Aorta (tissue), 5 donors: ENCODE data around the gene IFT25. TPM values are rescaled to one million over a fixed set of nuclear protein-coding genes. Genes with fewer than 3 reads are reported as not detected.

ENCODE experiments used
- ATAC-seq: fragments of 200-7000 bp; cut with Tn5 transposase; one replicate; pipeline ENCODE4 v1.9.1; 2022; ENCODE audit warnings: moderate library complexity; ENCODE audit not compliant: low FRiP score
- DNase-seq, 2 donors: peaks; one replicate each; pipeline ENCODE4 v3.0.0-alpha.2; 2020
- H3K27ac ChIP-seq, 2 donors: one replicate each; pipeline ENCODE4 v1.5.1; 2013; ENCODE audit warnings: low read length in 2 of 2, mild to moderate bottlenecking in 2 of 2, moderate library complexity in 2 of 2, control low read depth in 1 of 2, inconsistent platforms in 1 of 2, low read depth in 1 of 2
- H3K27me3 ChIP-seq, 2 donors: one replicate each; pipeline ENCODE4 v1.6.1; 2013; ENCODE audit warnings: control low read depth in 1 of 2, low read length in 1 of 2, mild to moderate bottlenecking in 1 of 2, moderate library complexity in 1 of 2; ENCODE audit not compliant: insufficient read depth in 2 of 2, control insufficient read depth in 1 of 2
- H3K36me3 ChIP-seq, 2 donors: one replicate each; pipeline ENCODE4 v1.6.1; 2013; ENCODE audit warnings: control low read depth in 1 of 2, low read length in 1 of 2, mild to moderate bottlenecking in 1 of 2; ENCODE audit not compliant: insufficient read depth in 2 of 2, control insufficient read depth in 1 of 2
- H3K4me1 ChIP-seq, 2 donors: one replicate each; pipeline ENCODE4 v1.6.1; 2013; ENCODE audit warnings: low read length in 2 of 2, control low read depth in 1 of 2, mild to moderate bottlenecking in 1 of 2, moderate library complexity in 1 of 2; ENCODE audit not compliant: insufficient read depth in 2 of 2, control insufficient read depth in 1 of 2
- H3K4me3 ChIP-seq, 2 donors: one replicate each; pipeline ENCODE4 v1.5.1; 2013; ENCODE audit warnings: low read length in 2 of 2, control low read depth in 1 of 2, mild to moderate bottlenecking in 1 of 2
- H3K9me3 ChIP-seq: one replicate; pipeline ENCODE4 v1.6.1; 2013; ENCODE audit warnings: mild to moderate bottlenecking, low read length; ENCODE audit not compliant: control insufficient read depth
- WGBS, 2 donors: extraction: QIAGEN DNeasy Blood & Tissue Kit; methylation state at CpG; one replicate each; pipeline ENCODE4 v1.1.7; 2013; 5-methylcytosine and 5-hydroxymethylcytosine counted together
- intact Hi-C, 2 donors: fragments of 100-400 bp; cut with DNase I; formaldehyde crosslinking; loops; one replicate each; pipeline versions ENCODE4 v1.14.2 to v1.15.0; 2022
- polyA plus RNA-seq, 2 donors: library from polyadenylated mRNA; stranded (reverse); fragments of 200-250 nt; gene quantifications; one replicate each; pipeline ENCODE4 v1.2.3, GENCODE V29; 2013
- total RNA-seq, 2 donors: library from RNA; stranded (reverse); fragmentation: NEBNext Ultra II Directional; extraction: Animal tissue kit (Norgen Biotek cat#: 25700); gene quantifications; one replicate each; pipeline ENCODE4 v1.2.1, GENCODE V29; 2021
- donor health status: healthy with polysubstance abuse.
- donor health status: Bipolar disorder and iron deficiency.
- donor health status: DM: no; HTN: no; CAD: no.
- donor health status: DM: no; HTN: no; CAD: no.
- donor health status: DM: yes; HTN: yes; CAD: no.

IFT25 gene
- total and polyA plus RNA-seq, 4 donors: 14.8 to 39.5 (median 27.1) TPM

DNA sequence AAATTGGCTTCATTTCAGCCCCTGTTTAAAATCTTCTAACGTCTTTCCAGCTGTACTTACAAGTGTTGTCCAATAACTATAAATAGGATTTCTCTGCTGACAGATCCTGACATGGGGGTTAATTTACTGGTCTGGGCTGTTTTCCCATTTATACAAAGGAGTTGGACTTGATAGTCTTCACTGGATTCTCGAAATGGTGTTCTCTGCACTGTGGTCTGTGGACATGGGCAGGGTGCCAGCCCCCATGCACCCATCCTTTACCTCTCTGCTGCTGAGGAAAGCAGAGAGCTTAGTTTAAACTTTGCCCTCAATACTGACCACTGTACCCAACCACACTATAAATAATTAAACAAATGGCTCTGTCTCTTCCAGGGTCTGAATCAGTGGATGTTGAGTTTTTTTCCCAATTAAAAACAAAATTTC, 46.3 kb downstream of the IFT25 start:
- Histone ChIP-seq H3K9me3 (no peaks in the 10 kb centered on the region), H3K27ac (no peak overlapping the region), H3K4me3 (no peak overlapping the region), H3K4me1 (peaks cover 0 to 2% of the 10 kb centered on the region in 2 donors), H3K36me3 (no peaks in the 10 kb centered on the region), H3K27me3 (no peaks in the 10 kb centered on the region)
- ATAC-seq (peak; percentile 26), DNase-seq (peak in 1 of 2 donors; percentile 62)
- WGBS, 2 donors: 3 to 5% methylated on average over 2 of the region's 2 CpGs
- intact Hi-C loops: no loop called here

DNA sequence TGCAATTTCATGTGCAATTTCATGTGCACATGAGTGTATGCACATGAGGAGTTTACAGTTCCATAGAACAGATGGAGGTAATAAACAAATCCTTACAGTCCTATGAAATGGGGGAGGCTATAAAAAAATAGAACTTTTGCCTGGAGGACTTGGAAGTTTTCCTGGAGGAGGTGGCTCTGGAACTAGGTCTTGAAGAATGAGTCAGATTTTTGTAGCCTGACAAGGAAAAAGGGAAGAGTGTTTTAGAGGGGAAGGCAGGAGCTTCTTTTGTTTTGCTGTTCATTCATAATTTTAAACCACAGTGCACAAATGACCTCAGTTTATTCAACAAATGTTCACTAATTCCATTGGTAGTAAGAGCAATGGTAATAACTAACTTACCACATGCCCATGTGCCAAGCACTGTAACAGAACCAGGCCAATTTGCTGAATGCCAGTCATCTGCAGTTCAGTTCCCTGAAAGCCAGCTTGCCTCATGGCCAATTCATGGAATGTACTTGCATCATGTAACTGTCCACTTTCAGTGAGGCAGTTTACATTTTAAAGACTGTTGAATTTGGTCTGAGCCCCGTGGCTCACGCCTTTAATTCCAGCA, 48.8 kb downstream of the IFT25 start:
- intact Hi-C loops: no loop called here
- Histone ChIP-seq H3K36me3 (no peaks in the 10 kb centered on the region), H3K27me3 (no peaks in the 10 kb centered on the region), H3K4me1 (peaks cover 0 to 2% of the 10 kb centered on the region in 2 donors), H3K4me3 (no peak overlapping the region), H3K27ac (peak overlapping the region in 1 of 2 donors; percentile 78), H3K9me3 (no peaks in the 10 kb centered on the region)
- 0 to 6% methylated on average over 2 of the region's 2 CpGs for WGBS, 2 donors
- DNase-seq: peak in 1 of 2 donors; percentile 62
- peak; percentile 37 for ATAC-seq

GRCh38 chr1:53895421-53895820, 50.1 kb downstream of the IFT25 start:
- H3K27me3 ChIP-seq: no peaks in the 10 kb centered on the region
- H3K36me3 ChIP-seq: no peaks in the 10 kb centered on the region
- no peak overlapping the region for H3K4me3 ChIP-seq
- no peak for DNase-seq
- no peak overlapping the region for H3K27ac ChIP-seq
- no peaks in the 10 kb centered on the region for H3K9me3 ChIP-seq
- intact Hi-C loops: no loop called here
- H3K4me1 ChIP-seq: peaks cover 0 to 2% of the 10 kb centered on the region in 2 donors
- ATAC-seq: no peak
- WGBS, 2 donors: 35 to 36% methylated on average over 6 of the region's 6 CpGs

DNA sequence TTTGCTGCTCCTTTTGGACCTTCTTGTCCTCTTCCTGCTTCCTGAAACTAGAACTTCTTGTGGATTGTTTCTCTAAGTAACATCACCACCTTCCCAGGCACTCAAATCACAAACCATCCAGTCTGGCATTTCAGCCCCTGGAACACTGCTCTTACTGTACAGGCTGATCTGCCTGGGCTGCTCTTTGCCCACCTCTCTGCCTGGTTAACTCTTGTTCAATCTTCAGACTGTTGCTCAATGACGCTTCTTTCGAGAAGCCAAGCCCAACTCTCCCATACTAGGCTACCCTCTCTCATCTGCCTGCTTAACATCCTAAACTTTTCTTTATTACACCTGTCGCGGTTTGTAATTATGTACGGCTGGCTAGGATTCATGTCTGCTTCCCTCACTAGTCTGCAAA, 50.9 kb downstream of the IFT25 start:
- no peaks in the 10 kb centered on the region for H3K27me3 ChIP-seq
- 96% methylated on average over 5 of the region's 5 CpGs for WGBS, 2 donors
- DNase-seq: no peak
- H3K4me1 ChIP-seq: peaks cover 0 to 2% of the 10 kb centered on the region in 2 donors
- H3K36me3 ChIP-seq: no peaks in the 10 kb centered on the region
- intact Hi-C loops: loop anchor here in 1 of 2 donors (5.0 kb wide), 1 partner anchor 53 kb away; the partner anchor contains the start of genes IFT25 and LRRC42
- no peak overlapping the region for H3K27ac ChIP-seq
- no peak for ATAC-seq
- no peak overlapping the region for H3K4me3 ChIP-seq
- no peaks in the 10 kb centered on the region for H3K9me3 ChIP-seq

DNA sequence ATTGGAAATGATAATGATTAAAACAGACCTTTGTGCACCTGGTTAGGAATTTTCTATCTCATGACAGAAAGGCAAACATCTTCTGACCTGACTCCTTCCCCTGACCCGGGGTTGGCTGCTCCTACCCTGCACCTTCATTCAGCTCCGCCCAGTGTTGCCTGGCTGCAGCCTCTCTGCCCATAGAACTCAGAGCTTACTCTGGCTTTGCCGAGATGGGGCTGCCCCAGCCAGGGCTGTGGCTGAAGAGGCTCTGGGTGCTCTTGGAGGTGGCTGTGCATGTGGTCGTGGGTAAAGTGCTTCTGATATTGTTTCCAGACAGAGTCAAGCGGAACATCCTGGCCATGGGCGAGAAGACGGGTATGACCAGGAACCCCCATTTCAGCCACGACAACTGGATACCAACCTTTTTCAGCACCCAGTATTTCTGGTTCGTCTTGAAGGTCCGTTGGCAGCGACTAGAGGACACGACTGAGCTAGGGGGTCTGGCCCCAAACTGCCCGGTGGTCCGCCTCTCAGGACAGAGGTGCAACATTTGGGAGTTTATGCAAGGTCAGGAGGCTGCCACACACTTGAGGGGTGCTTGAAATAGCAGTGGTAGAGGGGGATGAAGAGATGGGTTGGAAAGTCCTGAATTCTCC, 51.4 kb downstream of the IFT25 start, which contains the start of gene DIO1:
Gene DIO1 (plus strand): TSS at position 189 of the 638 bp plus-strand sequence. CDS start 24 bp downstream, at position 213.
- Histone ChIP-seq H3K27ac (no peak within 1 kb of the TSS), H3K36me3 (no peaks in the 10 kb centered on the region), H3K9me3 (no peaks in the 10 kb centered on the region), H3K4me3 (no peak within 1 kb of the TSS), H3K4me1 (peaks cover 0 to 2% of the 10 kb centered on the region in 2 donors), H3K27me3 (no peaks in the 10 kb centered on the region)
- intact Hi-C loops: loop anchor here in 1 of 2 donors (5.0 kb wide), 1 partner anchor 53 kb away; the partner anchor contains the start of genes IFT25 and LRRC42
- 86 to 88% methylated on average over 14 of the region's 14 CpGs for WGBS, 2 donors
- ATAC-seq (no peak), DNase-seq (no peak)

GRCh38 chr1:53892911-53893310, 52.6 kb downstream of the IFT25 start:
- H3K27me3 ChIP-seq: no peaks in the 10 kb centered on the region
- no peaks in the 10 kb centered on the region for H3K4me1 ChIP-seq
- DNase-seq (peak in 1 of 2 donors; percentile 75), ATAC-seq (no peak)
- intact Hi-C loops: loop anchor here in 1 of 2 donors (5.0 kb wide), 1 partner anchor 54 kb away; the partner anchor contains the start of genes IFT25 and LRRC42
- H3K9me3 ChIP-seq: no peaks in the 10 kb centered on the region
- no peak overlapping the region for H3K27ac ChIP-seq
- H3K4me3 ChIP-seq: no peak overlapping the region
- no peaks in the 10 kb centered on the region for H3K36me3 ChIP-seq
- 90 to 93% methylated on average over 5 of the region's 5 CpGs for WGBS, 2 donors

DNA sequence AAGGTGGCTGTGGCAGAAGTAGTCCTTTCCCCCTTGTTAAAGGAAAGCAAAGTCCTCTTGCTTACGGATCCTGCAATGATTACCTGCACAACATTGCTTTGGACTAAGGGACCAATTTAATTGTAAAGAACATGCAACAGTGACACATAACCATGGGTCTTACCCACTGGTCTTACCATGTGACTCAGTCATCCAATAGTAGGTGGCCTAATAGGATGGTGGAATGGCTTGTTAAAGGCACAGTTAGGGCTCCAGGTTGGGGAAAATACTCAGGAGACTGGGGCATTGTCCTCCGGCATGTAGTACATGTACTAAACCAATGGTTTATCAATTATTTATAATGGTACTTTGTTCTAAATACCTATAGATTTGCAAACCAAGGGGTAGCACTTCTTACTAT, 53.8 kb downstream of the IFT25 start:
- H3K36me3 ChIP-seq: peaks cover 0 to 4% of the 10 kb centered on the region in 2 donors
- WGBS, 2 donors: 98 to 100% methylated on average over 2 of the region's 2 CpGs
- intact Hi-C loops: loop anchor here in 1 of 2 donors (5.0 kb wide), 1 partner anchor 56 kb away; the partner anchor contains the start of genes IFT25 and LRRC42
- H3K9me3 ChIP-seq: no peaks in the 10 kb centered on the region
- H3K27me3 ChIP-seq: no peaks in the 10 kb centered on the region
- DNase-seq: no peak
- H3K4me3 ChIP-seq: no peak overlapping the region
- H3K4me1 ChIP-seq: no peaks in the 10 kb centered on the region
- ATAC-seq: no peak
- H3K27ac ChIP-seq: no peak overlapping the region

GRCh38 chr1:53891018-53891417, 54.5 kb downstream of the IFT25 start:
- H3K9me3 ChIP-seq: no peaks in the 10 kb centered on the region
- no peak overlapping the region for H3K27ac ChIP-seq
- H3K4me3 ChIP-seq: no peak overlapping the region
- no peak for ATAC-seq
- peaks cover 0 to 8% of the 10 kb centered on the region in 2 donors for H3K36me3 ChIP-seq
- H3K4me1 ChIP-seq: no peaks in the 10 kb centered on the region
- WGBS, 2 donors: 95 to 96% methylated on average over 2 of the region's 2 CpGs
- intact Hi-C loops: loop anchor here in 1 of 2 donors (5.0 kb wide), 1 partner anchor 56 kb away; the partner anchor contains the start of genes IFT25 and LRRC42
- H3K27me3 ChIP-seq: no peaks in the 10 kb centered on the region
- DNase-seq: no peak
